ENCODE results near the gene MTX3.

DNA sequence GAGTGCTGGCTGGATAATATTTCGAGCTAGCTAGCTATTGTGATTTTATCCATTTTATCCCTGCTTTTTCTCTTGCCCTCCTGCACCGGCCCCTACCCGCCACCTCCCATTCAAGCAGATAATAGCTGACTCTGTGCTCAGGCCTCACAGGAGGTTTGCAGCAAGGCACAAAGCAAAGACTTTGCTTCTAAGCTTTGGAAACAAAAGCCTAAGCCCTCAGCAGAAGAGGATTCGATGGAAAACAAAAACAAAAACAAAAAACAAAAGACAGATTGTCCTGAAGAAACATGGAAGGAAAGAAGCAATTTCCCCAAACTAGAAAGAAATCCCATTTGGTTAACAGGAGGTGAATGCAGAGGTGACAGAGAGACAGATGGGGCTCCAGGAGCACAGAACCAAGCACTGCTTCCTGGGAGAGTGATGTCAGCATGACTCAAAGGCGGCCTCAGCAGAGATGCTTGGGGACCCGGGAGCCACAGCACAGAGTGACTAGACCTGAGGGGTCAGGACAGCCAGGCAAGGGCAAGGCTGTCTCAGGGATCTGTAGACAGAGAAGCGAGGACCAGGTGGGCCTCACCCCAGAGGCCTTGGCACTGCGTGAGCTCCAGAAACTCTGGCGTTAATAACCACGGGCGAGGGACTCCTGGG lies 28.4 kb downstream of the MTX3 start:
- TF ChIP-seq CTCF (IDR thresholded peaks at IDR 0.05 in 2 of 3, conservative IDR thresholded peaks at IDR 0.05 in 1 of 3; ENCODE audit: borderline replicate concordance in 1 of 3, insufficient read depth in 1 of 3, low read depth in 2 of 3, low read length in 2 of 3), result no peak
- no peak for TF ChIP-seq ZFX (IDR thresholded peaks at IDR 0.05)
- TF ChIP-seq SIN3A (IDR thresholded peaks at IDR 0.05; ENCODE audit: low read depth), result no peak
- no peak for TF ChIP-seq EZH2phosphoT487 (IDR thresholded peaks at IDR 0.05; ENCODE audit: borderline replicate concordance)

Data from HCT116 (cell line).